Measurements from ENCODE around the gene COL6A2. TPM values are rescaled to one million over a fixed set of nuclear protein-coding genes. Genes with fewer than 3 reads are reported as not detected.

Gene COL6A2
- total RNA-seq, 1 donor from 2014 or later = 459 TPM

DNA sequence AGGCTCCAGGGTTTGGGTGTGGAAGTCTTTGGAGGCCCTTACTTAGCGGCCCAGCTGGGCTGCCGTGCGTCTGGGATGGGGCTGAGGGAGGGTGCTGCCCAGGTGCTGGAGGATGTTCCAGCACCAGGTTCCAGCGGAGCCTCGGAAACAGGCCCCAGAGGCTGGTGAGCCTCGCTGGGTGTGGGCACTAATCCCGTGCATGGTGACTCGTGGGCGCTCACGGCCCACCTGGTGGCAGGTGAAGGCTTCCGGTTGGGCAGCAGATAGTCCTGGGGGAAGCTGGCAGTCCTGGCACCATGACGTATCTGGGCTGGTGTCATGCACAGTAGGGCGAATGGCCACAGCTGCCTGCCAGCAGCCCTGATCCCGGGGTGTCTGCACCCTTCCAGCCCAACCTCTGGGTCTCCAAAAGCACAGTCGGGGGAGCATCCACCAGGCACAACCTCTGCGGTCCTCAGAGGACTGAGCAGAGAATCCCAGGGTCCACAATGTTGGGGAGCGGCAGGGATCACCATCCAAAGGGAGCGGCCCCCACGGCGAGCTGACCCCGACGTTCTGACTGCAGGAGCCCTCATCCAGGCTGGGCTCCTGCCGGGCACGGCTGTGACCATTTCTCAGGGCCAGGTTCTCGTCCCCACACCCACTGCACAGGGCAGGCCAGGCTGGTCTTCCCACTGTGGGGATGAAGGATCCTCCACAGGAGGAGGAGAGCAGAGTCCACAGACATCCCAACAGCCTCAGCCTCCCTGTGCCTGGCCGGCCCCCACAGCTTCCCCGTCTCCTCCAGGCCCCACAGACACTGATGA lies 32.1 kb downstream of the COL6A2 start:
- no peak overlapping the region for H3K9ac ChIP-seq (ENCODE audit: low read depth in 1 of 3, low read length in 3 of 3)
- H3K36me3 ChIP-seq (ENCODE audit: control insufficient read depth in 3 of 3, insufficient read depth in 3 of 3, low read length in 3 of 3) = peaks cover 0 to 6% (median 2%) of the 10 kb centered on the region in 3 donors
- H3K27ac ChIP-seq (ENCODE audit: low read depth, low read length) = no peak overlapping the region
- H3K4me3 ChIP-seq (ENCODE audit: low read length in 3 of 3) = no peak overlapping the region
- H3K27me3 ChIP-seq (ENCODE audit: control insufficient read depth in 3 of 3, insufficient read depth in 3 of 3, low read length in 3 of 3) = peaks cover 0 to 4% (median 0%) of the 10 kb centered on the region in 3 donors
- H3K4me1 ChIP-seq (ENCODE audit: control insufficient read depth in 3 of 3, insufficient read depth in 3 of 3, low read length in 3 of 3) = no peaks in the 10 kb centered on the region
- H3K9me3 ChIP-seq (ENCODE audit: control insufficient read depth in 3 of 3, low read length in 3 of 3) = peaks cover 0 to 2% (median 2%) of the 10 kb centered on the region in 3 donors

- Histone ChIP-seq H3K9ac (ENCODE audit: low read depth in 1 of 3, low read length in 3 of 3) (no peak overlapping the region), H3K36me3 (ENCODE audit: control insufficient read depth in 3 of 3, insufficient read depth in 3 of 3, low read length in 3 of 3) (peaks cover 0 to 4% (median 0%) of the 10 kb centered on the region in 3 donors), H3K4me1 (ENCODE audit: control insufficient read depth in 3 of 3, insufficient read depth in 3 of 3, low read length in 3 of 3) (no peaks in the 10 kb centered on the region), H3K27ac (ENCODE audit: low read depth, low read length) (no peak overlapping the region), H3K9me3 (ENCODE audit: control insufficient read depth in 3 of 3, low read length in 3 of 3) (peaks cover 0 to 2% (median 2%) of the 10 kb centered on the region in 3 donors), H3K27me3 (ENCODE audit: control insufficient read depth in 3 of 3, insufficient read depth in 3 of 3, low read length in 3 of 3) (peaks cover 0 to 4% (median 0%) of the 10 kb centered on the region in 3 donors), H3K4me3 (ENCODE audit: low read length in 3 of 3) (no peak overlapping the region)
These were observed 33.1 kb downstream of the COL6A2 start for GRCh38 chr21:46130831-46131587.

- Histone ChIP-seq H3K4me1 (ENCODE audit: control insufficient read depth in 3 of 3, insufficient read depth in 3 of 3, low read length in 3 of 3) (no peaks in the 10 kb centered on the region), H3K4me3 (ENCODE audit: low read length in 3 of 3) (no peak overlapping the region), H3K36me3 (ENCODE audit: control insufficient read depth in 3 of 3, insufficient read depth in 3 of 3, low read length in 3 of 3) (peaks cover 0 to 2% (median 0%) of the 10 kb centered on the region in 3 donors), H3K9ac (ENCODE audit: low read depth in 1 of 3, low read length in 3 of 3) (no peak overlapping the region), H3K9me3 (ENCODE audit: control insufficient read depth in 3 of 3, low read length in 3 of 3) (peaks cover 0 to 2% (median 2%) of the 10 kb centered on the region in 3 donors), H3K27ac (ENCODE audit: low read depth, low read length) (no peak overlapping the region), H3K27me3 (ENCODE audit: control insufficient read depth in 3 of 3, insufficient read depth in 3 of 3, low read length in 3 of 3) (peaks cover 0 to 4% (median 0%) of the 10 kb centered on the region in 3 donors)
These were observed 33.6 kb downstream of the COL6A2 start for GRCh38 chr21:46131588-46131837.

DNA sequence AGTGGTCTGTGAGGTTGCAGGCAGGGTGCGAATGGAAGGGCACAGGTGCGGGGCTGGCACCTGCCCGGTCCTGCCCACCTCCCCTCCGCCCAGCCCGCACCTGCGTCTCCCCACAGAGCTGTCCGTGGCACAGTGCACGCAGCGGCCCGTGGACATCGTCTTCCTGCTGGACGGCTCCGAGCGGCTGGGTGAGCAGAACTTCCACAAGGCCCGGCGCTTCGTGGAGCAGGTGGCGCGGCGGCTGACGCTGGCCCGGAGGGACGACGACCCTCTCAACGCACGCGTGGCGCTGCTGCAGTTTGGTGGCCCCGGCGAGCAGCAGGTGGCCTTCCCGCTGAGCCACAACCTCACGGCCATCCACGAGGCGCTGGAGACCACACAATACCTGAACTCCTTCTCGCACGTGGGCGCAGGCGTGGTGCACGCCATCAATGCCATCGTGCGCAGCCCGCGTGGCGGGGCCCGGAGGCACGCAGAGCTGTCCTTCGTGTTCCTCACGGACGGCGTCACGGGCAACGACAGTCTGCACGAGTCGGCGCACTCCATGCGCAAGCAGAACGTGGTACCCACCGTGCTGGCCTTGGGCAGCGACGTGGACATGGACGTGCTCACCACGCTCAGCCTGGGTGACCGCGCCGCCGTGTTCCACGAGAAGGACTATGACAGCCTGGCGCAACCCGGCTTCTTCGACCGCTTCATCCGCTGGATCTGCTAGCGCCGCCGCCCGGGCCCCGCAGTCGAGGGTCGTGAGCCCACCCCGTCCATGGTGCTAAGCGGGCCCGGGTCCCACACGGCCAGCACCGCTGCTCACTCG lies 34.1 kb downstream of the COL6A2 start:
- no peak overlapping the region for H3K27ac ChIP-seq (ENCODE audit: low read depth, low read length)
- peaks cover 0 to 2% (median 2%) of the 10 kb centered on the region in 3 donors for H3K9me3 ChIP-seq (ENCODE audit: control insufficient read depth in 3 of 3, low read length in 3 of 3)
- no peak overlapping the region for H3K4me3 ChIP-seq (ENCODE audit: low read length in 3 of 3)
- no peaks in the 10 kb centered on the region for H3K4me1 ChIP-seq (ENCODE audit: control insufficient read depth in 3 of 3, insufficient read depth in 3 of 3, low read length in 3 of 3)
- H3K27me3 ChIP-seq (ENCODE audit: control insufficient read depth in 3 of 3, insufficient read depth in 3 of 3, low read length in 3 of 3) = peaks cover 0 to 4% (median 0%) of the 10 kb centered on the region in 3 donors
- H3K36me3 ChIP-seq (ENCODE audit: control insufficient read depth in 3 of 3, insufficient read depth in 3 of 3, low read length in 3 of 3) = peaks cover 0 to 2% (median 0%) of the 10 kb centered on the region in 3 donors
- no peak overlapping the region for H3K9ac ChIP-seq (ENCODE audit: low read depth in 1 of 3, low read length in 3 of 3)

- H3K9ac ChIP-seq (ENCODE audit: low read depth in 1 of 3, low read length in 3 of 3) = no peak overlapping the region
- H3K9me3 ChIP-seq (ENCODE audit: control insufficient read depth in 3 of 3, low read length in 3 of 3) = peaks cover 0 to 2% (median 0%) of the 10 kb centered on the region in 3 donors
- H3K4me1 ChIP-seq (ENCODE audit: control insufficient read depth in 3 of 3, insufficient read depth in 3 of 3, low read length in 3 of 3) = no peaks in the 10 kb centered on the region
- H3K36me3 ChIP-seq (ENCODE audit: control insufficient read depth in 3 of 3, insufficient read depth in 3 of 3, low read length in 3 of 3) = no peaks in the 10 kb centered on the region
- peaks cover 4 to 12% (median 10%) of the 10 kb centered on the region in 3 donors for H3K27me3 ChIP-seq (ENCODE audit: control insufficient read depth in 3 of 3, insufficient read depth in 3 of 3, low read length in 3 of 3)
- H3K4me3 ChIP-seq (ENCODE audit: low read length in 3 of 3) = no peak overlapping the region
- H3K27ac ChIP-seq (ENCODE audit: low read depth, low read length) = no peak overlapping the region
These were observed 38.0 kb downstream of the COL6A2 start for GRCh38 chr21:46135782-46136395.

GRCh38 chr21:46136739-46137349 lies 38.9 kb downstream of the COL6A2 start:
- Histone ChIP-seq H3K9ac (ENCODE audit: low read depth in 1 of 3, low read length in 3 of 3) (no peak overlapping the region), H3K27me3 (ENCODE audit: control insufficient read depth in 3 of 3, insufficient read depth in 3 of 3, low read length in 3 of 3) (peaks cover 4 to 12% (median 6%) of the 10 kb centered on the region in 3 donors), H3K36me3 (ENCODE audit: control insufficient read depth in 3 of 3, insufficient read depth in 3 of 3, low read length in 3 of 3) (no peaks in the 10 kb centered on the region), H3K27ac (ENCODE audit: low read depth, low read length) (no peak overlapping the region), H3K4me3 (ENCODE audit: low read length in 3 of 3) (no peak overlapping the region), H3K4me1 (ENCODE audit: control insufficient read depth in 3 of 3, insufficient read depth in 3 of 3, low read length in 3 of 3) (no peaks in the 10 kb centered on the region), H3K9me3 (ENCODE audit: control insufficient read depth in 3 of 3, low read length in 3 of 3) (peaks cover 0 to 2% (median 0%) of the 10 kb centered on the region in 3 donors)

DNA sequence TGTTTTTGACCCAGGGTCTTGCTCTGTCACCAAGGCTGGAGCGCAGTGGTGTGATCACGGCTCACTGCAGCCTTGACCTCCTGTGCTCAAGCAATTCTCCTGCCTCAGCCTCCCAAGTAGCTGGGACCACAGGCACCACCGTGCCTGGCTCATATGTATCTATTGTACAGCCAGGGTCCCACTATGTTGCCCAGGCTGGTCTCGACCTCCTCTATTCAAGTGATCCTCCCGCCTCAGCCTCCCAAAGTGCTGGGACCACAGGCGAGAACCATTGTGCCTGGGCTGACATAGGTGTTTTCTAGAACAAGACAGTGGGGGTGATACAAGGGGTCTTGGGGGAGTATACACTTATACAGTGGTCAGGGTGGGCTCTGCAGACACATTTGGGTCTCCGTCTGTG lies 40.0 kb downstream of the COL6A2 start:
- Histone ChIP-seq H3K4me1 (ENCODE audit: control insufficient read depth in 3 of 3, insufficient read depth in 3 of 3, low read length in 3 of 3) (no peaks in the 10 kb centered on the region), H3K36me3 (ENCODE audit: control insufficient read depth in 3 of 3, insufficient read depth in 3 of 3, low read length in 3 of 3) (no peaks in the 10 kb centered on the region), H3K9me3 (ENCODE audit: control insufficient read depth in 3 of 3, low read length in 3 of 3) (peaks cover 0 to 2% (median 0%) of the 10 kb centered on the region in 3 donors), H3K4me3 (ENCODE audit: low read length in 3 of 3) (no peak overlapping the region), H3K9ac (ENCODE audit: low read depth in 1 of 3, low read length in 3 of 3) (no peak overlapping the region), H3K27me3 (ENCODE audit: control insufficient read depth in 3 of 3, insufficient read depth in 3 of 3, low read length in 3 of 3) (peaks cover 4 to 12% (median 6%) of the 10 kb centered on the region in 3 donors), H3K27ac (ENCODE audit: low read depth, low read length) (no peak overlapping the region)

DNA sequence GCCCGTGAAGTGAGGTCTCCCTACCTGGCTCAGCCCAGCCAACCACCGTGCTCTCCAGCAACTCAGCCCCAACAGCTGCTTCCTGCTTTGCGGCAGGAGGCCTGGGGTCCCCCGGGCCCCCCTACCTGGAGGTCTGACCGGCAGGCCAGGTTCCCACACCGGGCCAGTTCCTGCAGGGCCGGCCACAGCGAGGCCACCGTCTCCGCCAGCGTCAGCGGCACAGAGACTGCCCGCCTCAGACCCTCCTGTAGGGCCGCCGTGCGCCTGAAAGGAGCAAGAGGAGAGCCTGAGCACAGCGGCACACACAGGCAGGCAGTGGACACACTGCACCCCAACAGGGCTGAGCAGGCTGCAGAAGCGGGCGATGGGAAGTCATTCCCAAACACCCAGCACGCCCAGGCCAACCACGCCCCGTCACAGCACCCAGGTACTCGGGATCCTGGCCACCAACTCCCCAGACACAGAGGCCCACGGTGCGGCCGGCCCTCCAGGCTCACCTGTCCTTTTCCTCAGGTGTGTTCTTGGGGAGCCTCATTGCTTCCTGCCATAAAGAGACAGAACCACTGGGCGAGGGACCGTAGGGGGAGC lies 40.6 kb downstream of the COL6A2 start:
- Histone ChIP-seq H3K9ac (ENCODE audit: low read depth in 1 of 3, low read length in 3 of 3) (no peak overlapping the region), H3K27me3 (ENCODE audit: control insufficient read depth in 3 of 3, insufficient read depth in 3 of 3, low read length in 3 of 3) (peaks cover 4 to 12% (median 6%) of the 10 kb centered on the region in 3 donors), H3K4me1 (ENCODE audit: control insufficient read depth in 3 of 3, insufficient read depth in 3 of 3, low read length in 3 of 3) (peaks cover 0 to under 1% (median 0%) of the 10 kb centered on the region in 3 donors), H3K27ac (ENCODE audit: low read depth, low read length) (no peak overlapping the region), H3K4me3 (ENCODE audit: low read length in 3 of 3) (no peak overlapping the region), H3K36me3 (ENCODE audit: control insufficient read depth in 3 of 3, insufficient read depth in 3 of 3, low read length in 3 of 3) (no peaks in the 10 kb centered on the region), H3K9me3 (ENCODE audit: control insufficient read depth in 3 of 3, low read length in 3 of 3) (peaks cover 0 to 2% (median 0%) of the 10 kb centered on the region in 3 donors)

GRCh38 chr21:46139686-46140085 lies 41.8 kb downstream of the COL6A2 start:
- no peaks in the 10 kb centered on the region for H3K36me3 ChIP-seq (ENCODE audit: control insufficient read depth in 3 of 3, insufficient read depth in 3 of 3, low read length in 3 of 3)
- no peaks in the 10 kb centered on the region for H3K9me3 ChIP-seq (ENCODE audit: control insufficient read depth in 3 of 3, low read length in 3 of 3)
- peaks cover 0 to 5% (median 3%) of the 10 kb centered on the region in 3 donors for H3K4me1 ChIP-seq (ENCODE audit: control insufficient read depth in 3 of 3, insufficient read depth in 3 of 3, low read length in 3 of 3)
- no peak overlapping the region for H3K4me3 ChIP-seq (ENCODE audit: low read length in 3 of 3)
- H3K27me3 ChIP-seq (ENCODE audit: control insufficient read depth in 3 of 3, insufficient read depth in 3 of 3, low read length in 3 of 3) = peaks cover 4 to 12% (median 6%) of the 10 kb centered on the region in 3 donors
- H3K9ac ChIP-seq (ENCODE audit: low read depth in 1 of 3, low read length in 3 of 3) = no peak overlapping the region
- H3K27ac ChIP-seq (ENCODE audit: low read depth, low read length) = no peak overlapping the region
